PFSK-1 (cell line): Measurements from ENCODE around the gene UCMA.

ENCODE experiments used
- FOXP2 ChIP-seq: optimal IDR thresholded peaks from 2 replicates; pipeline ENCODE3; 2011; ENCODE audit warnings: borderline replicate concordance, control low read depth, inconsistent platforms; ENCODE audit not compliant: insufficient read depth; ENCODE audit errors: extremely low read length, extremely low read depth
- POLR2AphosphoS5 ChIP-seq: IDR thresholded peaks from 2 replicates; pipeline ENCODE4 v1.6.1; 2012; ENCODE audit warnings: low read depth, mild to moderate bottlenecking, control low read depth, low read length, moderate library complexity
- SIN3A ChIP-seq: IDR thresholded peaks from 2 replicates; pipeline ENCODE4 v1.6.1; 2012; ENCODE audit warnings: mild to moderate bottlenecking, low read length, moderate library complexity, borderline replicate concordance; ENCODE audit not compliant: insufficient read depth
- TF ChIP-seq, protein P1 (sequence below), 2 experiments: IDR thresholded peaks; 2 replicates each; pipeline versions ENCODE4 v1.6.1 to v1.8.0; 2011 to 2012; ENCODE audit warnings: low read depth in 2 of 2, low read length in 2 of 2, control low read depth in 1 of 2, inconsistent platforms in 1 of 2, mild to moderate bottlenecking in 1 of 2, moderate library complexity in 1 of 2; ENCODE audit not compliant: insufficient read depth in 1 of 2

DNA sequence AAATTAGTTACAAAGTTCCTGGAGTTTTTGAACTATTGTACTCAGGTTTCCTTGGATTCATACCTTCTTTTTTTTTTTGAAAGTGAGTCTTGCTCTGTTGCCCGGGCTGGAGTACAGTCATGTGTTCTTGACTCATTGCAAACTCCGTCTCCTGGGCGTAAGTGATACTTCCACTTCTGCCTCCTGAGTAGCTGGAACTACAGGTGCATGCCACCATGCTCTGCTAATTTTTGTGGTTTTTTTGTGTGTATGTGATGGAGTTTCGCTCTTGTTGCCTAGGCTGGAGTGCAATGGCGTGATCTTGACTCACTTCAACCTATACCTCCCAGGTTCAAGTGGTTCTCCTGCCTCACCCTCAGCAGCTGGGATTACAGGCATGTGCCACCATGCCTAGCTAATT lies 50.5 kb downstream of the UCMA start:
- TF ChIP-seq, protein P1, sequence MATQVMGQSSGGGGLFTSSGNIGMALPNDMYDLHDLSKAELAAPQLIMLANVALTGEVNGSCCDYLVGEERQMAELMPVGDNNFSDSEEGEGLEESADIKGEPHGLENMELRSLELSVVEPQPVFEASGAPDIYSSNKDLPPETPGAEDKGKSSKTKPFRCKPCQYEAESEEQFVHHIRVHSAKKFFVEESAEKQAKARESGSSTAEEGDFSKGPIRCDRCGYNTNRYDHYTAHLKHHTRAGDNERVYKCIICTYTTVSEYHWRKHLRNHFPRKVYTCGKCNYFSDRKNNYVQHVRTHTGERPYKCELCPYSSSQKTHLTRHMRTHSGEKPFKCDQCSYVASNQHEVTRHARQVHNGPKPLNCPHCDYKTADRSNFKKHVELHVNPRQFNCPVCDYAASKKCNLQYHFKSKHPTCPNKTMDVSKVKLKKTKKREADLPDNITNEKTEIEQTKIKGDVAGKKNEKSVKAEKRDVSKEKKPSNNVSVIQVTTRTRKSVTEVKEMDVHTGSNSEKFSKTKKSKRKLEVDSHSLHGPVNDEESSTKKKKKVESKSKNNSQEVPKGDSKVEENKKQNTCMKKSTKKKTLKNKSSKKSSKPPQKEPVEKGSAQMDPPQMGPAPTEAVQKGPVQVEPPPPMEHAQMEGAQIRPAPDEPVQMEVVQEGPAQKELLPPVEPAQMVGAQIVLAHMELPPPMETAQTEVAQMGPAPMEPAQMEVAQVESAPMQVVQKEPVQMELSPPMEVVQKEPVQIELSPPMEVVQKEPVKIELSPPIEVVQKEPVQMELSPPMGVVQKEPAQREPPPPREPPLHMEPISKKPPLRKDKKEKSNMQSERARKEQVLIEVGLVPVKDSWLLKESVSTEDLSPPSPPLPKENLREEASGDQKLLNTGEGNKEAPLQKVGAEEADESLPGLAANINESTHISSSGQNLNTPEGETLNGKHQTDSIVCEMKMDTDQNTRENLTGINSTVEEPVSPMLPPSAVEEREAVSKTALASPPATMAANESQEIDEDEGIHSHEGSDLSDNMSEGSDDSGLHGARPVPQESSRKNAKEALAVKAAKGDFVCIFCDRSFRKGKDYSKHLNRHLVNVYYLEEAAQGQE (IDR thresholded peaks at IDR 0.05; ENCODE audit: insufficient read depth in 1 of 2, low read depth in 2 of 2, low read length in 2 of 2): no peak
- no peak for TF ChIP-seq SIN3A
- no peak for TF ChIP-seq POLR2AphosphoS5
- TF ChIP-seq FOXP2: no peak
